Stimulated activated CD4-positive, alpha-beta T cell treated with anti-CD3 and anti-CD28 coated beads, Interleukin-2, amount 100 ng/mL, for 4 hours (primary cell): ENCODE data around the gene STARD10.
"Not testable (repeated sequence)": the region's sequence is repeated elsewhere in the genome, so short reads cannot be mapped to it uniquely, and the experiment has no call there.

Experiments
- DNase-seq: peaks from one replicate; pipeline ENCODE4 v3.0.0-alpha.2; 2020; ENCODE audit warnings: low read depth

Gene STARD10, protein sequence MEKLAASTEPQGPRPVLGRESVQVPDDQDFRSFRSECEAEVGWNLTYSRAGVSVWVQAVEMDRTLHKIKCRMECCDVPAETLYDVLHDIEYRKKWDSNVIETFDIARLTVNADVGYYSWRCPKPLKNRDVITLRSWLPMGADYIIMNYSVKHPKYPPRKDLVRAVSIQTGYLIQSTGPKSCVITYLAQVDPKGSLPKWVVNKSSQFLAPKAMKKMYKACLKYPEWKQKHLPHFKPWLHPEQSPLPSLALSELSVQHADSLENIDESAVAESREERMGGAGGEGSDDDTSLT

DNA sequence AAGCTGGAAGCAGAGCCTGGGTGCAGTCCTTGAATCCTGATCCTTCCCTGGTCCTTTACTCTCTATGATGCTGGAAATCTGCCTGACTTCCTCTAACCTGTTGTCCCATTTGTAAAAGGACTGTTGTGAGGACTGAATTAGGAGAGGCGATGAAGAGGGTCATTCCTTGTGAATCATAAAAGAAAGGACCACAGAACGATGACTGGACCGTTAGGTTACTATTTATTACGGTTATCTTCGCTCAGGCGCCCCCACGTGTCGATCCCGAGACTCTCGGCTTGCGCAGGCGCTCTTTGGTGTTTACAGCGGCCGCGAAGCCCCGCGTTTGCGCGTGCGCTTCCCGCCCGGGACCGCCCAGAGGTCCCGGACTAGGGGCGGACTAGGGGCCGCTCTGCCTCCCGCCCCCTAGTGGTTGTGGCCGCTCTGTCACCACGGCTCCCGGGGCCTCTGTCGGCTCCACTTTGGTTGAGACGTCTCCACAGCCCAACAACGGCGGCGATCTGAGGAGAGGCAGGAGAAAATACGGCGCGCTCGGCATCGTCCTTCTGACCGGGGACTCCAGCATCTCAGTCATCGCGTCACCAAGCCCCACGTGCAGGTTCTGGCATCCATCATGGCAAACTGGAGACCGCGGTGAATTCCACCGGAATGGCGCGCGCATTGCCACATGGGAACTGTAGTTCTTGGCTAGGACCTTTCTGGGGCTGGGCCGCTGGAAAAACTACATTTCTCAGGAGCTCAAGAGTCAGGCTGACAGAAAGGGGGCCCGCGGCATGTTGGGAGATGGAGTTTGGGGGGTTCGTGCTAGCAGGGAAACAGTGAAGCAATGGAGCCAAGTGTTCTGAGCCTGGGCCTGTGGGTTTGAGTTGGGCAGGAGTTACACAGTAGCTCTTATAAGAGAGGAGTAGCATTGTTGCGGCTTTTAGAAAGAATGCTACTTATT is at the start of gene STARD10:
Gene STARD10, minus strand, starts transcription at position 623 of the 943 bp plus-strand sequence. CDS start 12,866 bp downstream, outside the sequence.
- peak; percentile 93 for DNase-seq

DNA sequence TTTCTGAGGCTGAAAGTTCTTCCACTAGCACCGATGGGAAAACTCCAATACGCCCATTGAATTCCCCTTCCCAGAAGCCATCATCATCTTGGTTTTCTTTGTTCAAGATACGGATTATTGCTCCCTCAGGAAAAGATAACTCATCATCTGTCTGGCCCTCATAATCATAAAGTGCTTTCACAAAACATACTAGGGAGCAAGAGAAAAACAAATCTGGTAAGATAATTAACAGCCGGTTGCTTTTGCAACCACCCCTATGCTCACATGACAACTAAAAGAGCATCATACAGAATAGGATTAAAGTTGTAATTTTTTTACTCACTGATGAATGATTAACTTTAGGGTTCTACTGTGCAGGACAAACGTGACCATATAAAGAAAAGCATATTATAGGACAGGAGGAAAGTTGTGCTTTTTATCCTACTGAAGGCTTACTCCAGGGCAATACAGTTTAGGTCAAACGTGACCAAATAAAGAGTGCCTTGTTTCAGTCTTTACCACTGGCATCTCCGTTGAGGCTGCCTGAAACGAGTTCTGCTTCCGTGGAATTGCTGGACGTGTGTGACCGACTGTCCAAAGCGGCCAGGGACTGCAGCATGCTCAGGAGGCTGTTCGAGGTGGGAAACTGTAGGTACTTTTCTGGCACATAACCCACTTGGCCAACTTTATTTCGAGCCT is 48.9 kb upstream of the STARD10 start:
- no peak for DNase-seq

DNA sequence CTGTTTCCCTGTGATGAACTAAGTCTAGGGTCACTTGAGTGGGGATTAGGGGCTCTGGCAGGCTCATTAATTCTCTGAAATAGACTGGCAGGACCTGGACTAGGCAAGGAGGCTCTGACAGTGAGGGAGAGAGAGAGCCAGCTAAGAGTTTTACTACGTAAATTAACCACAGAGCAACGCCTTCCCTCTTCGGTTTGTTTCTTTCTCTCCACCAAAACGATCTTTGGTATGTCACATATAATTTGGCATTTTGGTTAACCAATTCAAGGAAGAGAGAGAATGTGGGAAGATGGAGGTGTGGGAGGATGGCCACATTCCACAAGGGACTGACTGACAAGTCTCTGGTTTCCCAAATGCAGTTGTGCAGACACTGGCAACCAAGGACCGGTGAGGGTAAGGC is 48.3 kb upstream of the STARD10 start:
- no peak for DNase-seq

DNA sequence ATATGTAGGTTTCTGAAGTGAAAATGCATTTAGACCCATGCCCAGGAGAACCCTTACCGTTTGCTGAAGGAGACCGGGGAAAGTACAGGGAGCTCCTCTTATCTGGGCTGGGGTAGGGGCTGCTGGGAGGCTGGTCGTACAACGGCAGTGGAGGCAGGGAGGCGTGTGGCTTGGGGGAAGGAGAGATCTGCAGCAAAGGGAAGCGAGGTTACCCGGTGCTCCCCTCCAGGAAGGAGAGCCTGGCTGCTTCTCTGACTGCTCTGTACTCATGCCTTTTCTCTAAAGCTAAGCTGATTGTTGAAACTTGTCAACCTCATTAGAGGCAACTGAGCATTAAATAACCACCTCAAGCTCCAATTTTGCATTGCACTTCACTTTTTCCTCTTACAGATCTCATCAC is 47.5 kb upstream of the STARD10 start:
- no peak for DNase-seq

DNA sequence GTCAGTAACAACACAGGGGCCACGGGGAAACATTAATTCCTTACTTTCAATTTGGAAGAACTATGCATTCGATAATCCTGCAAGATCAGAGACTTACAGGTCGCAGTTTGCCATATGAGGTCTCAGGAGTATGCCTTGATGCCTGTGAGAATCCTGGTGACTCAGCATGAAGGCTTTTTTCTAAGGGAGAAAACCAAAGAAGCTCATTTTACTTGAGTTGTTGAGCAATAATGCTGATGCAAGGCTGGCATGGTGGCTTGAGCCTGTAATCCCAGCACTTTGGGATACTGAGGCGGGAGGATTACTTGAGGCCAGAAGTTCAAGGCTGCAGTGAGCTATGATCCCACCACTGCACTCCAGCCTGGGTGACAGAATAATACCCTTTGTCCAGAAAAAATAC is 46.9 kb upstream of the STARD10 start:
- DNase-seq: no peak

DNA sequence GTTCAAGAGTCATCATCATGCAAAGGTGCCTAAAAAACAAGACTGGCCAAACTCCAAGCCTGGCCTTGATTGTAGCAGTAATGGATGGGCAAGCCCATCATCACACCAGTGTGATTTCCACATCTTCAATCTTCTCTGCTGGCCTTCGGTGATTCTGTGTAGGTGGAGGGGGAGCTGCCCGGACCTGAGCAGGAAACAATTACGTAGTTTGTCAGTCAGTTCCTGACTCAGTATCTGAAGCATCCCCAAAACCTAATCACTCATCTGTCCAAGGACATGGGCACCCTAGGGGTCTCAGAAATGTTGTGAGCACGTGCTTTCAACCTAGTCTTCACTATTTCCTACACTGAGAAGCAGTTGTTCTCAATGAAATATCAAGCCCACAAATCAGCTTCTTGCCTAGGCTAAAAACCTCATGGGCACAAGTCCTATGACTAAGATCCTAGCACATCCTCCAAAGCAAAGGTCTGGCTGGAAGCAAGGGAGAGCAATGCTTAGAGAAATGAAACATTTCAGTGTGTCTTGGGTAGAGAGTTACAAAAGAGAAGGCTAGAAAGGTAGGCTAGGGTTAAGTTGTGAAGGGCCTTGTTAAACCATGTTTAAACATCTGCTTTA is 45.0 kb upstream of the STARD10 start:
- DNase-seq: no peak

DNA sequence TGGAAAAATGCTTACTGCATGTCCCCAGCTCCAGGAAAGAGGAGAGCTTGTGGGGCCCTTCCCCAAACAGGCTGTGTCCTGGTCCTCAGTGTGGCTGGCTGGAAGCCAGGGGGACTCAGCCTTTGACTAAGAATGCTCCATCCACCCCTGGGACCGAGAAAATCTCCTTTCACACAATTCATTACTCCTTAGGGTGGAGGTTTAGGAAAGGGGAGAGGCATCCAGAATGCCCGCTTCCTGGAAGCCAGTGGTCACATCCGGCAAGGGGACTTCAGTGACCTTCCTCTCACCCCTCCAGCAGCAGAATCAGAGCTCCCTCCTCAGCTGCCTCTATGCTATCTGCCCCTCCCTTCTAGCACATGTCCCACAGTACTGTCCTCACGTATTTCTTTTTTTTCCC is 42.3 kb upstream of the STARD10 start:
- DNase-seq: no peak

DNA sequence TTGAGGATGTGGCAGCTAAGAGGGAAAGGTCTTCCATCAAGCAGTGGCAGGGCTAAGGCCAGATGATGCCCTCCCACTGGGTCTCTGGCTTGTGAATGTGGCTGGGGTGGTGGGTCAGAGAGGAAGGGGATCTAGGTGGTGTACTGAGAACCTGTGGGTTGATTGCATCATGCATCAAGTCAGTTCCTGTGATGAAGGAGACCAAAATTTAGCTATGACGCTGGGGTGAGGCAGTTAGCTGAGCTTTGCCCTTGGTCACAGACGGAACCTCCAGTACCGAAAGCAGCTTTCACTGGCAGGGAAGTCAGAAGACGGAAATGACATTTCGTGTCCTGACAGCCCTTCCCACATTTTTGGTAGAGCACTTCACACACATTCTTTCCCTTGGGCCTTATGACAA is 41.1 kb upstream of the STARD10 start:
- no peak for DNase-seq

DNA sequence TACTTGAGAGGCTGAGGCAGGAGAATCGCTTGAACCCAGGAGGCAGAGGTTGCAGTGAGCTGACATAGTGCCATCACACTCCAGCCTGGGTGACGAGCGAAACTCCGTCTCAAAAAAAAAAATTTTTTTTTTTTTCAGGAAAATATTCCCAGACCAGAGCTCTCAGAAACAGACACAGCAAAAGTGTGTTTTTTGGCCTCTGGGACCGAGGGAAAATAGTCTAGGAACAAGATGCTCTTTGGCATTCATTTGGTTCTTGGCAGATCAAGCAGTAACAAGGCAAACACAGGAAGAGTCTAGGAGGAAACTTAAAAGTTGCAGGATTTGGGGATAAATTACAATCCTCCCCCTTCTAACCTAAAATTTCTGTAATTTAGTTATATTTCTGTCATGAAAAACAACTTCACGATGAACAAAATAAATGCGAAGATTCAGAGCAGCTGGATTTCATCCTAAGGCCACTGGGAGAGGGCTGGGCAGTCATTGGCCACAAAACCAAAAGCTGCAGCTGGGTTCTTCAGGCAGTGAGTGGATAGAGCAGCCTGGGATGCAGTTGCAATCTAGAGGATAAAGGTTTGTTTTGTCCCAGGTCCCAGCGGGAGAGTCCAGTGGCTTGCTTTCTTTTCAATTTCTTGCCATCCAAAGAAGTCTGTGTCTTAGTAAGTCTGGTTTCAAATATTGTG is 40.1 kb upstream of the STARD10 start:
- DNase-seq: no peak

DNA sequence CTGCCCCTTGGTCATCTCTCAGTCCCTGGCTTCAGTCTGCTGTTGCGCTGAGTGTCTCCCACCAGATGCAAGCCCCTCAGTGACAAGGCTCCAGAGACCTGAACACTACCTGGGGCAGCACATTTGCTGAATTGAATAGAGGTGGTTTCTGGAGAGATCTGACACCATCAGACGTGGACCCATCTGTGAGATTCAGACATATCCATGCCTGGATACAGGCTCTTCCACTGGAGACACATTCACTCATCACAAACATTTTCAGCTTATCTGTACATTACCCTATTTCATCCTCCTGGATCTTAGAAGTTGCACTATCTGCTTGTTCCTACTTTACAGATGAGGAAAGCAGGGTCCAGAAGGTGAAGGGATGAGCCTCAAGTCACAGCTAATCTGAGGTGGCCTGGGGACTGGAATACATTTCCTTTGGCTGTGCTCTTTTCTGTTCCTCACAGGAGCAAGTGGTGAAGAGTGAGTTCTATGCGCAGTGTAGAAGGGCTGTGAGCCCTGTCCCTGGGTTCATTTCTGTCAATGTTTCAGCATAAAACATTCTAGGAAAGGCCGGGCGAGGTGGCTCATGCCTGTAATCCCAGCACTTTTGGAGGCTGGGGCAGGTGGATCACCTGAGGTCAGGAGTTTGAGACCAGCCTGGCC is 39.4 kb upstream of the STARD10 start:
- DNase-seq: no peak

DNA sequence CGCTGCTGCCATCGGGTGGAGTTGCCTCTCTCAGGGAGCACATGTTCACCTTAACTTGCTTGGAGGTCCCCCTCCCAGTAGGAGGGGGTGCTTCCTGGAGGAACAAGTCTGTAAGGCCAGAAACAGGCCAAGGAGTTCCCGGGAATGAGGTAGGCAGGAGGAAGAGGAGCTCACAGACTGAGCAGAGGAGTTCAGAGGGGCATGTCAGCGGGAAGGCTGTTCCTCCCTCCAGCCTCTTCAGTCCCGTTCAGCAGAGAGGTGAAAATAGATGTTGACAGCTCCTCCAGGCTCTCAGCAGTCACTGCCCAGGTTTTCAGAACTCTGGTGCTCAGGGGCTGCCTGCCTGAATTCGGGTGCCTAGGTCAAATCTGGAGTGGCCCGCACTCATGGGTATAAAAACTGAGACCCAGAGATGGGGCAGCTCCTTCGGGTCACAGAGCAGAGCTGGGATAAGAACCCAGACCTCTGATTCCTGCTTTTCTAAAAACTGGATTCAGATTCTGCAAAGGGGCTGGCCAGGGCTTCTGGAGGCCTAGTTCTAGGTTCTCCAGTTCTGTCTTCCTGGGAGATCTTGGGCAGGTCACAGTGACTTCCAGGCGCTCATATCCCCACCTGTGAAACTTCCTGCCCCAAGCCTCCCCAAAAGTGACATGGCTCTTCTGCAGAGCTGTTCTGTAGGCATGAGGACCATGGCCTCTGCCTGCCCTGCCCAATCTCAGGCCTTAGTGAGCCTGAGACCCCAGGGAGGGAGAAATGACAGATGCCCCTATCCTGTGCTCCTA is 38.6 kb upstream of the STARD10 start:
- no peak for DNase-seq

DNA sequence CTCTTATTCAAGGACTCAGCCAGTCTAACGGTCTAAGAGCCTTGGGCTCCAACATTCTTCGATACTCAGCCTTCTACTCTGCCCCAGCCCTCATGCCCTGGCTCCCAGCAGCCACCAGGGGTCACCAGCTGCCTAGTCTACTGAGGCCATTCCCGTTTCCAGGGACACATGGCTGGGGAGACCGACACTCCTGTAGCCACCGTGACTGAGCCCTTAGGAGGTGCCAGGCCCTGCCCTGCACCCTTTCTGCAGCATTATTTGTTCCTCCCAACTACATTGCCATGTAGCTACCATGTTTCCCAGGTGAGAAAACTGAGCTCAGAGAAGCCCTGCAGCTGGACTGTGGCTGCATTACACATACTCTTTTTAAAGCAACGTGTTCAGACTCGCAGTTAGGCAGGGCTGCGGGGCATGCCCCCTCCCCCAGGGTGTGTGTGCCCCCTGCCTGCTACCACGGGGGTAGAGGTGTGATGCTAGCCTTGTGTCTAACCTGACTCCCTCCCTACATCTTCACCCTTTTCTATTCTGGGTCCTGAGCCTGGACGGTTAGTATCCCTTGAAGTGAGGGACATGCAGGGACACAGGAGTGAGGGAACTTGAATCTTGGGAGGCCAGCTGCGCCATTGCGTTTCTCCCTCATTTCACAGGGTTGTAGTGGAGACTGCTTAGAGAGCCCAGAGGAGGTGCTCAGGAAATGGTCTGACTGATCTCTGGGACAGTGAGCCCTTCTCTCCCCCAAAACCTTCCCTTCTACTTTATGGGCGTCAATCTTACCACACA is 37.9 kb upstream of the STARD10 start:
- peak; percentile 28 for DNase-seq

DNA sequence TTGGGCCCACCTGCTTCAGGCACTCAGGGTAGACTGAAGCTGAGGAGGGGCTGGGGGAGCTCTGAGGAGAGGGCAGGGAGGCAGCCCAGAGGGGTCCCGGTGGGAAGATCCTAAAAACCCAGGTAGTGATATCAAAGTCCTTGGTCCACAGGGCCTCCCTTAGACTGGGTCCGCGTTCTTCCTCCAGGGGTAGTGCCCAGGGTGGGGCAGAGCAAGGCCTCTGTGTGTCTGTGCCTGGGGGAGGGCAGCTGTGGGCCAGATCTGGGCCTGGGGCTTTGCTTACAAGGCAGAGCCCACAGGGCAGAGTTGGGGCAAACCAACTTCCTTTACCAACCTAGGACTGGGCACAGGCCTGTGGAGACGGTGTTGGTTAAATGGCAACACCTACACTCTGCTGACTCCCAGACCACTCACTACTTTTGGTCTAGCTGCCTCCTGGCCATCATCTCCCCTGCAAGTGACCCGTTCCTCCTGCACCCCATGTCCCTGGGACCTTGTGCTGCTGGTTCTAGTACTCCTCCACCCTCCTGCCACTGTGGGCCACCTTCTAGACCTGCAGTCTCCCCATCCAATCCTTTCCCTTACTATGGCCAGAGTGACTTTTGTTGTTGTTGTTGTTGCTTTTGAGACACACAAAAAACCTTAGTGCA is 36.2 kb upstream of the STARD10 start:
- DNase-seq: no peak

DNA sequence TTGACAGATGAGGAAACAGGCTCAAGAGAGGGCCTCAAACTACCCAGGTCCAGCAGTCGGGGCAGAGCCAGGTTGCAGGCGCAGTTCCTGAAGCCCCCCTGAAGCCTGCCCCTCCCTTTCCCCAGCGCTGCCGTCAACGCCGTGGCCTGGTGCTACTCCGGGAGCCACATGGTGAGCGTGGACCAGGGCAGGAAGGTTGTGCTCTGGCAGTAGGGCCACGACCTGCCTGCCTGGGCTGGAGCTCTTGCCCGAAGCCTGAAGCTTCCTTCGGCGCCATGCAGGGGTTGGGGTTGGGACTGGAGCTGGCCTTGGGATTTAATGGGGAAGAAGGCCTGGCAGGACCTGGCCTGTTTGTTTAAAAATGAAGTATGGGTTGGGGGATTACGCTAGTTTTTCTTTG is 35.3 kb upstream of the STARD10 start:
- DNase-seq: no peak

DNA sequence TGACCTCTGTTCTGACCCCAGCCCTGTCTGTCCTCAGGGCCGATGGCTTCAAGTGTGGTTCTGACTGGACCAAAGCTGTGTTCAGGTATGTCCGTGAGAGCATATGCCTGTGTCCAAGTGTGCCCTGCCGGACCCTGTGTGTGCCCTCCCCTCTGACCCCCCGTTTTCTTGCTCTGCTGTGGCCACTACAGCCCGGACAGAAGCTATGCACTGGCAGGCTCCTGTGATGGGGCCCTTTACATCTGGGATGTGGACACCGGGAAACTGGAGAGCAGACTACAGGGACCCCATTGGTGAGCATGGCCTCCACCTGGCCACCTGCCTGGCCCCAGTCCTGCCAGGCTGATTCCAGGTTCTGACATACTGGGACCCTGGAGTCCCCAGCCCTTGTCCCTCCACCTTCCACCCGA is 34.9 kb upstream of the STARD10 start:
- DNase-seq: no peak

DNA sequence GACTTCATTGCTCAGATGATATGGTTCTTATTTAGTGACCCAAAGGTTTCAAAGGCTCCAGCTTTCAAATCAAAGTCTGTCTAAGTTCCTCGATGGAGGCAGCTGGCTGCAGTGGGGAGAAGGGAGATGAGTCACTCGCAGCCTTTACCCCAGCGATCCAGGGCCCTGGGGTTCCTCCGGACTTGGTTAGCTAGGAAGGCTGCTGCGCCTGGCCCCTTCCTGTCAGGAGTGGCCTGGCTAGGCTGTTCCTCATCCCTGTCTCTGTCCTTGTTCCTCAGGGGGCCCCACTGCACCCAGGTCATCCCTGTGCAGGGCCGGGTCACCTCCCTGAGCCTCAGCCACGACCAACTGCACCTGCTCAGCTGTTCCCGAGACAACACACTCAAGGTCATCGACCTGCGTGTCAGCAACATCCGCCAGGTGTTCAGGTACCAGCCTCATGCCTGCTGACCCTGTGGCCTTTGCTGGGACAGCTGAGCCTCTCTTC is 34.3 kb upstream of the STARD10 start:
- DNase-seq: no peak

DNA sequence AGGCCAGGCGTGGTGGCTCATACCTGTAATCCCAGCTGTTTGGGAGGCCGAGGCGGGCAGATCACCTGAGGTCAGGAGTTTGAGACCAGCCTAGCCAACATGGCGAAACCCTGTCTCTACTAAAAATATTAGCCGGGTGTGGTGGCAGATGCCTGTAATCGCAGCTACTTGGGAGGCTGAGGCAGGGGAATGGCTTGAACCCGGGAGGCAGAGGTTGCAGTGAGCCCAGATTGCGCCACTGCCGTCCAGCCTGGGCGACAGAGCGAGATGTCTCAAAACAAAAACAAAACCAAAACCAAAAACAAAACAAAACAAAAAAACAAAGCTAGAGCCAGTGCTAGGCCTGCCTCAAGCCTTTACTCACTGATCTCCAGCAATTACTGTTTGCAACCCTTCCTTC is 33.8 kb upstream of the STARD10 start:
- not testable (repeated sequence) for DNase-seq

DNA sequence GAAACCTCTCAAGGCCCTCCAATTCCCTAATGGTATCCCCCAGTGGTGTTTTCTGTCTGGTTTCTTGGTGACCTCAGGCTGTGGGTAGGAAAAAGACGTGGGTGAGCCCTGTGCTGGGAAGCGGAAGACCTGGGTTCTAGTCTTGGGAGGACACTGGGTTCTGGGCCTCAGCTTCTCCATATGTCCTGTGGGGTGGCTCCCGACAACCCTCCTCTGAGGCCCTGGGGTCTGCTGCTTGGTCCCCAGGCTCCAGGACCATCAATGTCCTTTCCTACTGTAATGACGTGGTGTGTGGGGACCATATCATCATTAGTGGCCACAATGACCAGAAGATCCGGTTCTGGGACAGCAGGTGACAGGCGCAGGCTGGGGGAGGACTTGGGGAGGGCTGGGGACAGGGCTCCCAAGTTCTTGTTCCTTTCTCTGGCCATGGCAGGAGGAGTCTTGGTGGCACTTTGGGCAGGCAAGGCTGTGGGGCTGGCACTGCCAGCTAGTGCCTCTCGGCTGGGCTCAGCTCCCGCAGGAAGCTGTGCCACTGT is 33.2 kb upstream of the STARD10 start:
- DNase-seq: no peak
